ENCODE data around the gene U2SURP.

Gene U2SURP

DNA sequence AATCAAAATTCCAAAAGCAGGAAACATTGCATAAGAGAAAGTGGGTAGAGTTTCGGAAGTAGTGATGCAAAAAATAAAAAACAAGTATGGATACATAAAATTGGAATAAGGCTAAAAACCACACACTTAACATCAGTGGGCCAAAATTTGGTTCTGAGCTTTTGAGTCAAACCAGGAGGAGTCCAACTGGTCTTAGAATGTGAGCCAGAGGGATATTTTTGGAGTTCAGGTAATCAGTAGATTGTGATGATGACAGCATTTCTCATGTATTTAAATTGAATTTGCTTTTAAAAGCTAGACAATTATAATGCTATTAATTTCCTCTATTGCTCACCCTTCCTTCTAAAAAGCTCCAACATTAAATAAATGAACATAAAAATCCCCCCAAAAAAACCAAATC lies 80.0 kb downstream of the U2SURP start:
- Histone ChIP-seq H3K4me3 (IDR thresholded peaks at IDR 0.05; ENCODE audit: insufficient read depth, low read depth, low read length) (no peak overlapping the region), H2AFZ (ENCODE audit: low read depth) (no peak overlapping the region), H4K20me1 (ENCODE audit: insufficient read depth) (no peaks in the 10 kb centered on the region), H3K4me2 (no peak overlapping the region), H3K9ac (no peak overlapping the region), H3K79me2 (ENCODE audit: insufficient read depth, low read depth) (no peaks in the 10 kb centered on the region), H3K4me1 (ENCODE audit: low read depth, poor library complexity, severe bottlenecking) (no peaks in the 10 kb centered on the region), H3K27ac (no peak overlapping the region), H3K36me3 (ENCODE audit: insufficient read depth) (no peaks in the 10 kb centered on the region), H3K27me3 (ENCODE audit: insufficient read depth, low read depth) (no peaks in the 10 kb centered on the region)
- TF ChIP-seq CTCF (conservative IDR thresholded peaks at IDR 0.05; ENCODE audit: low read depth, low read length): no peak

DNA sequence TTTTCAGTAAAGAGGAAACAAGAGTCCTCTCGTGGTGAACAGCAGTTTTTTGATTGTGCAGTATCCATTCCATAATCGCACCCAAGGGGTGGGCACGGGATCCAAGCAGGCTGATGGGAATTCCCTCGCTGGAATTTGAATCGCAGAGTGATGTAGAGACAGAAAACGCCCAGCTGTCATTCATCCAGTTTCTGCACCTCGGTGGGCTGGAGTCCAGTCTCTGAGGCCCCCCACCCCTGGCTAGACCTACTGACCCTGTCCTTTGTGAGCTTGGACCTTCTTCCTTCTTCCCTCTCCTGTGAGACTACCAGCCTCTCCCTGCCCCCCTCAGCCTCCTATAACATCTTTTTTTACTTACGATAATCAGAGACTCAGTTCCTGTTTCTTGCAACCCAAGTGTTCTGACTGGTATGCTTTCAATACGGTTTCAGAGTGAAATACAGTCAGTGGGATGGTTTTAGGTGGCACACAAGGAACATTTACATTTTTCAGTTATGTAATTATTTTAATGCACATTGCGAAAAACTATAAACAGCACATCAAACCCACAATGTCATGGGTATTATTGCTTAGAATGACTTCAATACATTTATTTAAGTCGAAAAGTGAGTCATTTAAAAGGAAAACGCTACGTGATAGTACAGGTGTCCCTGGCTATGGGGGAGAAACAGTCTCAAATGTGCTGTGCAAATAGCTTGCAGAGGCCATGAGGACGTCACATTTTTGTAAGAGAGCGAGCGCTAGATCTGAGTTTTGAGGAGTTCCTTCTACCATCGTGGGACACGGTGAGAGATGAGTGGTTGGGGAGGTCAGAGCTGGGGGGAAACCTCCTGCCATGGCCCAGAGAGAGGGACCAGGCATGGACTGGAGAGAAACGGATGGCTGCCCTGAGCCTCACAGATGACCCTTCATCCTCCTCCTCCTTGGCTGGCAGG lies 80.7 kb downstream of the U2SURP start:
- Histone ChIP-seq H3K4me1 (ENCODE audit: low read depth, poor library complexity, severe bottlenecking) (no peaks in the 10 kb centered on the region), H4K20me1 (ENCODE audit: insufficient read depth) (no peaks in the 10 kb centered on the region), H3K36me3 (ENCODE audit: insufficient read depth) (no peaks in the 10 kb centered on the region), H3K9ac (no peak overlapping the region), H3K79me2 (ENCODE audit: insufficient read depth, low read depth) (no peaks in the 10 kb centered on the region), H3K27ac (no peak overlapping the region), H3K4me2 (no peak overlapping the region), H2AFZ (ENCODE audit: low read depth) (no peak overlapping the region), H3K27me3 (ENCODE audit: insufficient read depth, low read depth) (no peaks in the 10 kb centered on the region), H3K4me3 (IDR thresholded peaks at IDR 0.05; ENCODE audit: insufficient read depth, low read depth, low read length) (no peak overlapping the region)
- TF ChIP-seq CTCF (conservative IDR thresholded peaks at IDR 0.05; ENCODE audit: low read depth, low read length): no peak

DNA sequence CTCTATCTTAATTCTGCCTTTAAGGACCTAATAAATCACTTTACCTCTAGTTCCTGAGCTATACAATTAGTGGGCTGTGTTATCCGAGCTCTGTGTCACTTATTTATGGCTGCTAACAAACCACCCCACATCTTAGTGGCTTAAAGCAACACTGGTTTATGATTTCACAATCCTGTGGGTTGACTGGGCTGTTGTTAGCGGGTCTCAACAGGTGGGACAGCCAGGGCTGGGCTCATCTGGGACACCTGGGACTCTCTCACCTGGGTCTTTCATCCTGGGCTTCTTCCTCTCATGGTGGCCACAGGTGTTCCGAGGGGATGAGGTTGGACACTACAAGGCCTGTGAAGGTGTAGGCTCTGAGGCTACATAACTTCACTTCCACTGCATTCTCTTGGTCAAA lies 82.4 kb downstream of the U2SURP start:
- H3K79me2 ChIP-seq (ENCODE audit: insufficient read depth, low read depth): no peaks in the 10 kb centered on the region
- H3K27me3 ChIP-seq (ENCODE audit: insufficient read depth, low read depth): no peaks in the 10 kb centered on the region
- no peak overlapping the region for H3K27ac ChIP-seq
- no peak overlapping the region for H3K4me3 ChIP-seq (IDR thresholded peaks at IDR 0.05; ENCODE audit: insufficient read depth, low read depth, low read length)
- H3K4me2 ChIP-seq: no peak overlapping the region
- H3K9ac ChIP-seq: no peak overlapping the region
- TF ChIP-seq CTCF (conservative IDR thresholded peaks at IDR 0.05; ENCODE audit: low read depth, low read length): no peak
- peaks cover 7% of the 10 kb centered on the region for H3K4me1 ChIP-seq (ENCODE audit: low read depth, poor library complexity, severe bottlenecking)
- H4K20me1 ChIP-seq (ENCODE audit: insufficient read depth): no peaks in the 10 kb centered on the region
- H3K36me3 ChIP-seq (ENCODE audit: insufficient read depth): no peaks in the 10 kb centered on the region
- H2AFZ ChIP-seq (ENCODE audit: low read depth): no peak overlapping the region

- Histone ChIP-seq H3K36me3 (ENCODE audit: insufficient read depth) (no peaks in the 10 kb centered on the region), H3K27ac (no peak overlapping the region), H3K27me3 (ENCODE audit: insufficient read depth, low read depth) (no peaks in the 10 kb centered on the region), H3K4me3 (IDR thresholded peaks at IDR 0.05; ENCODE audit: insufficient read depth, low read depth, low read length) (no peak overlapping the region), H3K9ac (no peak overlapping the region), H3K79me2 (ENCODE audit: insufficient read depth, low read depth) (no peaks in the 10 kb centered on the region), H4K20me1 (ENCODE audit: insufficient read depth) (no peaks in the 10 kb centered on the region), H3K4me1 (ENCODE audit: low read depth, poor library complexity, severe bottlenecking) (peaks cover 13% of the 10 kb centered on the region), H2AFZ (ENCODE audit: low read depth) (no peak overlapping the region), H3K4me2 (no peak overlapping the region)
- no peak for TF ChIP-seq CTCF (conservative IDR thresholded peaks at IDR 0.05; ENCODE audit: low read depth, low read length)
These were observed 83.7 kb downstream of the U2SURP start for GRCh38 chr3:143084856-143085731.
